Cardiac muscle cell (in vitro differentiated cells and primary cell): ENCODE data around the gene SPAG16. TPM values are rescaled to one million over a fixed set of nuclear protein-coding genes. Genes with fewer than 3 reads are reported as not detected.

ENCODE experiments used
- DNase-seq, 2 donors: peaks; one replicate each; pipeline versions ENCODE4 v3.0.0 to v3.0.0-alpha.2; 2010 to 2017; ENCODE audit warnings: low read depth in 1 of 2, low spot score in 1 of 2
- H3K27ac ChIP-seq: fragments of 200-600 bp; sonication (generic); 2 replicates; pipeline ENCODE4 v1.5.1; 2016
- H3K27me3 ChIP-seq: fragments of 200-600 bp; sonication (generic); 2 replicates; pipeline ENCODE4 v1.6.0; 2016; ENCODE audit warnings: control low read depth
- H3K36me3 ChIP-seq: fragments of 200-600 bp; sonication (generic); 2 replicates; pipeline ENCODE4 v1.5.1; 2016; ENCODE audit warnings: control low read depth
- H3K4me1 ChIP-seq: fragments of 200-600 bp; sonication (generic); 2 replicates; pipeline ENCODE4 v1.8.1; 2017; ENCODE audit warnings: low read depth, mild to moderate bottlenecking, mixed run types
- H3K4me3 ChIP-seq: fragments of 200-600 bp; sonication (generic); 2 replicates; pipeline ENCODE4 v1.5.1; 2016; ENCODE audit warnings: mild to moderate bottlenecking
- H3K9me3 ChIP-seq: fragments of 200-600 bp; sonication (generic); 2 replicates; pipeline ENCODE4 v1.5.1; 2017; ENCODE audit warnings: low read depth, mild to moderate bottlenecking, control low read depth
- polyA plus RNA-seq: library from polyadenylated mRNA; unstranded; fragments of >200 nt; fragmentation: Nextera tagmentation; extraction: Ambion mirVana; gene quantifications from 2 replicates; pipeline ENCODE4 v1.2.1, GENCODE V29; 2016
- total RNA-seq: library from RNA; depleted of rRNA; stranded (reverse); fragments of >200 nt; gene quantifications from 2 replicates; pipeline ENCODE4 v1.2.3, GENCODE V29; 2016
- TF ChIP-seq, protein P1 (sequence below): IDR thresholded peaks from 2 replicates; pipeline ENCODE4 v1.5.1; 2012; ENCODE audit warnings: low read depth, mild to moderate bottlenecking, low read length

SPAG16 gene
- total and polyA plus RNA-seq, 2 experiments from 2014 or later = 32.8 to 57.9 TPM

DNA sequence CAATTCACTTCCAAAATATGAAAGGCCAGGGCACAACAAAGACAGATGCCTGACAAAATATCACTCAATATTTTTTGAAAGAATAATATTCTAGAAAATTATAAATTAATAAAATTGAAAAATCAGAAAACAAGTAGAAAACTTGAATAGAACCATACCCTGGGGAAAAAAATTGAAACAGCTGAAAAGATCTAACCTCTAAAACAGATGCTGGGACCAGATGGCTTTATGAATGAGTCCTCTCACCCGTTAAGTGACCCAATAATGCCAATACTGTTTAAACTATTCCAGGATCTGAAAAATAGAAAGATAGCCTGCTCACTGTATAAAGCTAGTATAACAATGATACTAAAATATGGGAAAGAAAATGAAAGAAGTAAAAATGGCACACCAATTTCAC is 804.3 kb downstream of the SPAG16 start:
- Histone ChIP-seq H3K27me3 (no peaks in the 10 kb centered on the region), H3K36me3 (no peaks in the 10 kb centered on the region), H3K27ac (no peak overlapping the region), H3K9me3 (no peaks in the 10 kb centered on the region), H3K4me1 (no peaks in the 10 kb centered on the region), H3K4me3 (no peak overlapping the region)
- no peak for DNase-seq
- TF ChIP-seq, protein P1, sequence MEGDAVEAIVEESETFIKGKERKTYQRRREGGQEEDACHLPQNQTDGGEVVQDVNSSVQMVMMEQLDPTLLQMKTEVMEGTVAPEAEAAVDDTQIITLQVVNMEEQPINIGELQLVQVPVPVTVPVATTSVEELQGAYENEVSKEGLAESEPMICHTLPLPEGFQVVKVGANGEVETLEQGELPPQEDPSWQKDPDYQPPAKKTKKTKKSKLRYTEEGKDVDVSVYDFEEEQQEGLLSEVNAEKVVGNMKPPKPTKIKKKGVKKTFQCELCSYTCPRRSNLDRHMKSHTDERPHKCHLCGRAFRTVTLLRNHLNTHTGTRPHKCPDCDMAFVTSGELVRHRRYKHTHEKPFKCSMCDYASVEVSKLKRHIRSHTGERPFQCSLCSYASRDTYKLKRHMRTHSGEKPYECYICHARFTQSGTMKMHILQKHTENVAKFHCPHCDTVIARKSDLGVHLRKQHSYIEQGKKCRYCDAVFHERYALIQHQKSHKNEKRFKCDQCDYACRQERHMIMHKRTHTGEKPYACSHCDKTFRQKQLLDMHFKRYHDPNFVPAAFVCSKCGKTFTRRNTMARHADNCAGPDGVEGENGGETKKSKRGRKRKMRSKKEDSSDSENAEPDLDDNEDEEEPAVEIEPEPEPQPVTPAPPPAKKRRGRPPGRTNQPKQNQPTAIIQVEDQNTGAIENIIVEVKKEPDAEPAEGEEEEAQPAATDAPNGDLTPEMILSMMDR = no peak

DNA sequence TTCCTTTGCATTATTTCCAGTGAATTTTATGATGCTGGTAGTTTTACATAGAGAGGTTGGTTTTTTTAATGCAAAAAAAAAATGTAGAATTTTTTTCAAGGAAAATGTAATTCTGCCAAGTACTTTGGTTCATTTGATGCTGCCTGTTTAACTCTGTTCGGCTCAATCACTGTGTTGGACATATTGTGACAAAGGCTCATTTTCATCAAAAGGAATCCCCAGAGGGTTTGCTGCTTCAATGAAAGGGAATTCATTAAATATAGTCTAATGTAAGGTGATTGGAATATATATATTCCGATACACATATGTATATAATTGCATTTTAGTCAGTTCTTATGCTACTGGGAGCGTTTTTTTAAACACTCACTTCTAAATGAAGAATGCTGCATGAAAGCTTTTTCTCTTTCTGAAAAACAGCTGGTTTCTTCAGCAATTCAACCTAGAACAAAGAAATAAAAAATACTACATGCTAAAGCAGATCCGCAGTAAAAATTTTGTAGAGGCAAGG is 812.0 kb downstream of the SPAG16 start:
- DNase-seq = no peak
- Histone ChIP-seq H3K27me3 (no peaks in the 10 kb centered on the region), H3K4me1 (no peaks in the 10 kb centered on the region), H3K4me3 (no peak overlapping the region), H3K27ac (no peak overlapping the region), H3K9me3 (no peaks in the 10 kb centered on the region), H3K36me3 (no peaks in the 10 kb centered on the region)
- TF ChIP-seq, protein P1 = no peak

DNA sequence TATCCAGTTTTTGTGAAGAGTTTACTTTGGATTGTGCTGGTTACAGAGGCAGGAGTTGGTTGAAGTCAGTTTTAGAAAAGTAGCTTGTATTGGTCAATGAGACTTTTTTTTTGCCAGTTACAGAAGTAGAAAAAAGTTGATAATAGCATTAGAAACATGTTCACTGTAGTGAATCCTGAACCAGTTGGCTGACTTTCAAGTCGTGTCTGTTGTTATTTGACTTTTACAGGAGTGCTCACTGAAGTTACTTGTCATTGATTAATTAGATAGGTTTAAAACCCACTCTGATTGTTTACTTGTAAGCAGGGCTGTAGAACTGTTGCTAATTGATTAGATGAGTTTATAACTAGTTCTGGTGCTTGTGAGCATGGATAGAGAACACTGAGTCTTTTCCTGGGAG is 814.5 kb downstream of the SPAG16 start:
- no peaks in the 10 kb centered on the region for H3K36me3 ChIP-seq
- no peaks in the 10 kb centered on the region for H3K27me3 ChIP-seq
- no peak overlapping the region for H3K27ac ChIP-seq
- DNase-seq = no peak
- no peaks in the 10 kb centered on the region for H3K9me3 ChIP-seq
- TF ChIP-seq, protein P1 = no peak
- no peaks in the 10 kb centered on the region for H3K4me1 ChIP-seq
- no peak overlapping the region for H3K4me3 ChIP-seq

DNA sequence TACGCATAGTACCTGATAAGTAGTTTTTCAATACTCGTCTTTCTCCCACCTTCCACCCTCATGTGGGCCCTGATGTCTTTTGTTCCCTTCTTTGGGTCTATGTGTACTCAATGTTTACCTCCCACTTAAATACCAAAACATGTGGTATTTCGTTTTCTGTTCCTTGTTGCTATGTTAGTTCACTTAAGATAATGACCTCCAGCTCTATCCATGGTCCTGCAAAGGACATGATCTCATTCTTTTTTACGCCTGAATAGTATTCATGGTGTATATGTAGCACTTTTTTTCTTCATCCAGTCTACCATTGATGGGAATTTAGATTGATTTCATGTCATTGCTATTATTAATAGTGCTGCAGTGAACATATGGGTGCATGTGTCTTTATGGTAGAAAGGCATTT is 816.2 kb downstream of the SPAG16 start:
- TF ChIP-seq, protein P1 = no peak
- no peaks in the 10 kb centered on the region for H3K36me3 ChIP-seq
- H3K9me3 ChIP-seq = no peaks in the 10 kb centered on the region
- no peak overlapping the region for H3K27ac ChIP-seq
- no peak for DNase-seq
- H3K4me3 ChIP-seq = no peak overlapping the region
- no peaks in the 10 kb centered on the region for H3K4me1 ChIP-seq
- no peaks in the 10 kb centered on the region for H3K27me3 ChIP-seq

DNA sequence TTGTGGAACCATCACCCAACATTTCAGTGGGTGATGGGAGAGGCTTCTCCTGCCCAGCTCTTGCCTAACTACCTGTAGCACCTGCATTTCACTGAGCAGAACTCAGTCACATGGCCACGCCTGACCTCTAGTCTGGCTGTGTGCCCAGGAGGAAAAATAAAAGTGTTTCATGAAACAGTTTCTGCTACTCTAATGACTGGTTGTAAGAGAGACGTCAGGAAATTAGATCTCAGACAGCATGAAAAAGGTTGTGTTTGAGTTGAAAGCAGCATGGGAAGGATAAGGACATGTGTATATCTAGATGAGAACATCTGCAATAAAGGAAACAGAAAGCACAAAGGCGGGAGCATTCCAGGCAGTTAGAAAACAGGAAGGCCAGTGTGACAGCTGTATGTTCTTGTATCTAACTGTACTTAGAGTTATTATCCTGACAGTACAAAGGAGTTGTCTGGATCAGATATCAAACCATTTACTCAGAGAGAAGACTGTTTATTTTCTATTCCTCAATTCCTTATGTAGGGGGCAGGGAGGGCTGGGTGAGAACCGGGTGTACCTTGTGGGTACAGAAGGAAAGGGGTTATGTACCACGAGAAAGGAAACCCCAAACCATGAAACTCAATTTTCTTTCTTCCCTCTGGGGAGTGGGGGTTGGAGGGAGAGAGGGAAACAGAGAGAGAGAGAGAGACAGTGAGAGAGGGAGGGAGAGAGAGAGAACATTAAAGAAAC is 819.2 kb downstream of the SPAG16 start:
- Histone ChIP-seq H3K27me3 (no peaks in the 10 kb centered on the region), H3K36me3 (no peaks in the 10 kb centered on the region), H3K9me3 (no peaks in the 10 kb centered on the region), H3K27ac (no peak overlapping the region), H3K4me1 (no peaks in the 10 kb centered on the region), H3K4me3 (no peak overlapping the region)
- TF ChIP-seq, protein P1 = no peak
- no peak for DNase-seq
